LNCaP clone FGC (cell line): ENCODE measurements around the gene JMJD8.
"Not testable (repeated sequence)": the region's sequence is repeated elsewhere in the genome, so short reads cannot be mapped to it uniquely, and the experiment has no call there.

ENCODE experiments used
- DNase-seq: peaks from one replicate; pipeline ENCODE4 v3.0.0-alpha.2; 2011; ENCODE audit warnings: low read depth
- H3K4me3 ChIP-seq: 2 replicates; pipeline ENCODE4 v1.5.1; 2011; ENCODE audit warnings: mild to moderate bottlenecking, low read depth, low read length, control low read depth
- CTCF ChIP-seq: IDR thresholded peaks from 2 replicates; pipeline ENCODE4 v1.5.1; 2012; ENCODE audit warnings: mild to moderate bottlenecking; ENCODE audit not compliant: control insufficient read depth, insufficient read depth; ENCODE audit errors: extremely low read depth

Gene JMJD8

GRCh38 chr16:693766-694165 lies 9.6 kb upstream of the JMJD8 start:
- TF ChIP-seq CTCF = no peak
- DNase-seq = no peak
- H3K4me3 ChIP-seq = no peak overlapping the region

- H3K4me3 ChIP-seq = no peak overlapping the region
- TF ChIP-seq CTCF = no peak
- no peak for DNase-seq
Observed at GRCh38 chr16:693364-693763, 9.2 kb upstream of the JMJD8 start.

GRCh38 chr16:692356-693108 lies 8.4 kb upstream of the JMJD8 start:
- TF ChIP-seq CTCF = no peak
- H3K4me3 ChIP-seq = no peak overlapping the region
- no peak for DNase-seq

GRCh38 chr16:691242-691641 lies 7.1 kb upstream of the JMJD8 start:
- not testable (repeated sequence) for DNase-seq

GRCh38 chr16:689175-689897 lies 5.2 kb upstream of the JMJD8 start:
- no peak for DNase-seq
- no peak for TF ChIP-seq CTCF
- H3K4me3 ChIP-seq = peak overlapping the region; percentile 98

More at GRCh38 chr16:691242-691641, 7.1 kb upstream of the JMJD8 start:
- H3K4me3 ChIP-seq = not testable (repeated sequence)

- H3K4me3 ChIP-seq = no peak overlapping the region
- TF ChIP-seq CTCF = no peak
- no peak for DNase-seq
Observed at GRCh38 chr16:687499-687898, 3.4 kb upstream of the JMJD8 start.

- no peak overlapping the region for H3K4me3 ChIP-seq
- TF ChIP-seq CTCF = no peak
- DNase-seq = no peak
Observed at GRCh38 chr16:686459-687260, 2.5 kb upstream of the JMJD8 start.
